SU-DHL-6 (cell line): ENCODE results near the gene NTN5.

Source experiments
- H2AFZ ChIP-seq: fragments of 200-600 bp; sonication (generic); 2 replicates; pipeline ENCODE4 v1.6.1; 2014; ENCODE audit warnings: low read depth, mild to moderate bottlenecking, moderate library complexity, mixed read lengths, antibody characterized with exemption, low read length; ENCODE audit not compliant: severe bottlenecking
- H3F3A ChIP-seq: fragments of 200-600 bp; shearing (Covaris generic); 2 replicates; pipeline ENCODE4 v1.6.0; 2016; ENCODE audit warnings: antibody characterized with exemption, mild to moderate bottlenecking; ENCODE audit not compliant: insufficient read depth
- H3K27ac ChIP-seq: fragments of 200-600 bp; sonication (generic); 2 replicates; pipeline ENCODE4 v1.5.1; 2016; ENCODE audit warnings: low read depth, mild to moderate bottlenecking, low read length, moderate library complexity, mixed read lengths
- H3K27me3 ChIP-seq: fragments of 200-600 bp; sonication (generic), shearing (Covaris generic); 2 replicates; pipeline ENCODE4 v1.6.0; 2014; ENCODE audit warnings: mild to moderate bottlenecking, low read length
- H3K36me3 ChIP-seq: fragments of 200-600 bp; sonication (generic); 2 replicates; pipeline ENCODE4 v1.6.1; 2014; ENCODE audit warnings: mild to moderate bottlenecking, low read length, mixed read lengths
- H3K4me2 ChIP-seq: fragments of 300-600, 200-600 bp; shearing (Covaris generic), sonication (generic); 2 replicates; pipeline ENCODE4 v1.6.0; 2014; ENCODE audit warnings: low read length, low read depth, mild to moderate bottlenecking; ENCODE audit not compliant: poor library complexity, severe bottlenecking
- H3K4me3 ChIP-seq: fragments of 200-600 bp; sonication (generic); 2 replicates; pipeline ENCODE4 v1.5.1; 2014; ENCODE audit warnings: antibody characterized with exemption, low read length, mild to moderate bottlenecking, mixed read lengths; ENCODE audit not compliant: insufficient read depth, poor library complexity, severe bottlenecking
- H3K79me2 ChIP-seq: fragments of 200-600 bp; sonication (generic); 2 replicates; pipeline ENCODE4 v1.6.1; 2014; ENCODE audit warnings: mild to moderate bottlenecking, low read length, moderate library complexity; ENCODE audit not compliant: insufficient read depth
- H3K9ac ChIP-seq: fragments of 200-600 bp; sonication (generic); 2 replicates; pipeline ENCODE4 v1.7.0; 2014; ENCODE audit warnings: mild to moderate bottlenecking, low read length
- H3K9me2 ChIP-seq: fragments of 200-600 bp; sonication (generic); replicated peaks from 2 replicates; pipeline ENCODE4 v1.6.1; 2014; ENCODE audit warnings: low read length; ENCODE audit not compliant: insufficient read depth
- H3K9me3 ChIP-seq: fragments of 200-600 bp; sonication (generic); 2 replicates; pipeline ENCODE4 v1.6.1; 2014; ENCODE audit warnings: low read length, mixed read lengths; ENCODE audit not compliant: insufficient read depth
- H4K20me1 ChIP-seq: fragments of 200-600 bp; sonication (generic); 2 replicates; pipeline ENCODE4 v1.6.1; 2014; ENCODE audit warnings: low read depth, mild to moderate bottlenecking, antibody characterized with exemption, low read length, moderate library complexity, mixed read lengths
- CTCF ChIP-seq: fragments of 200-600 bp; sonication (generic); IDR thresholded peaks from one replicate; pipeline ENCODE4 v1.5.1; 2017; ENCODE audit warnings: antibody characterized with exemption, mild to moderate bottlenecking, low read length, moderate library complexity; ENCODE audit not compliant: insufficient read depth, poor library complexity, severe bottlenecking
- EZH2phosphoT487 ChIP-seq: fragments of 200-600 bp; sonication (generic), shearing (Covaris generic); conservative IDR thresholded peaks from 2 replicates; pipeline ENCODE4 v1.6.1; 2018; ENCODE audit warnings: mild to moderate bottlenecking, antibody characterized with exemption, low read length, moderate library complexity, mixed read lengths

The NTN5 gene

GRCh38 chr19:48669903-48670668 is 2.7 kb downstream of the NTN5 start:
- Histone ChIP-seq H2AFZ (no peak overlapping the region), H3K4me3 (no peak overlapping the region), H3K9me3 (no peaks in the 10 kb centered on the region), H3K27ac (no peak overlapping the region), H3K9ac (no peak overlapping the region), H3K36me3 (no peaks in the 10 kb centered on the region), H3K9me2 (no peaks in the 10 kb centered on the region), H3K79me2 (no peaks in the 10 kb centered on the region), H3K27me3 (no peaks in the 10 kb centered on the region), H3K4me2 (no peak overlapping the region), H4K20me1 (no peaks in the 10 kb centered on the region), H3F3A (no peaks in the 10 kb centered on the region)
- TF ChIP-seq EZH2phosphoT487 (no peak), CTCF (no peak)

DNA sequence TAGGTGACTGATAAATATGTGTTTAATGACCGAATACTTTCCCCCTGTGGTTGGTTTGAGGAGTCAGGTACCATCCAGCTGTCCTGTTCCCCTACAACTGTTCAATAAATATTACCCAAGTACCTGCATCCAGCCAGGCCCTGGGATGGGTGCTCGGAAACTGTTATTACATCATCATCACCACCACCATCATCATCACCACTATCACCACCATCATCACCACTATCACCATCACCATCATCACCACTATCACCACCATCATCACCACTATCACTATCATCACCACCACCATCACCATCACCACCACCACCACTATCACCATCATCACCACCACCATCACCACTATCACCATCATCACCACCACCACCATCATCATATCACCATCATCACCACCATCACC is 4.1 kb downstream of the NTN5 start:
- H3K27ac ChIP-seq: no peak overlapping the region
- no peaks in the 10 kb centered on the region for H3K9me2 ChIP-seq
- no peaks in the 10 kb centered on the region for H3F3A ChIP-seq
- no peaks in the 10 kb centered on the region for H3K79me2 ChIP-seq
- no peak overlapping the region for H3K4me3 ChIP-seq
- no peak overlapping the region for H3K4me2 ChIP-seq
- H2AFZ ChIP-seq: no peak overlapping the region
- no peaks in the 10 kb centered on the region for H4K20me1 ChIP-seq
- no peaks in the 10 kb centered on the region for H3K36me3 ChIP-seq
- no peaks in the 10 kb centered on the region for H3K9me3 ChIP-seq
- TF ChIP-seq CTCF (no peak), EZH2phosphoT487 (no peak)
- H3K27me3 ChIP-seq: no peaks in the 10 kb centered on the region
- H3K9ac ChIP-seq: no peak overlapping the region

GRCh38 chr19:48668332-48668731 is 4.5 kb downstream of the NTN5 start:
- TF ChIP-seq EZH2phosphoT487: no peak
- Histone ChIP-seq H3K4me2 (no peak overlapping the region), H3K27ac (no peak overlapping the region), H3F3A (no peaks in the 10 kb centered on the region), H3K9ac (no peak overlapping the region), H3K9me3 (no peaks in the 10 kb centered on the region), H2AFZ (no peak overlapping the region), H4K20me1 (no peaks in the 10 kb centered on the region), H3K4me3 (no peak overlapping the region), H3K27me3 (no peaks in the 10 kb centered on the region), H3K79me2 (no peaks in the 10 kb centered on the region), H3K36me3 (no peaks in the 10 kb centered on the region), H3K9me2 (no peaks in the 10 kb centered on the region)

GRCh38 chr19:48665786-48666185 is 7.0 kb downstream of the NTN5 start:
- H3K9me3 ChIP-seq: no peaks in the 10 kb centered on the region
- TF ChIP-seq EZH2phosphoT487 (no peak), CTCF (no peak)
- no peaks in the 10 kb centered on the region for H3K9me2 ChIP-seq
- H3K4me3 ChIP-seq: no peak overlapping the region
- H2AFZ ChIP-seq: no peak overlapping the region
- H3K9ac ChIP-seq: no peak overlapping the region
- no peaks in the 10 kb centered on the region for H3F3A ChIP-seq
- no peaks in the 10 kb centered on the region for H4K20me1 ChIP-seq
- no peak overlapping the region for H3K4me2 ChIP-seq
- H3K27ac ChIP-seq: no peak overlapping the region
- no peaks in the 10 kb centered on the region for H3K36me3 ChIP-seq
- H3K27me3 ChIP-seq: no peaks in the 10 kb centered on the region
- H3K79me2 ChIP-seq: no peaks in the 10 kb centered on the region
